GM23338 (cell line): Measurements from ENCODE around the gene SH3PXD2B. TPM values are rescaled to one million over a fixed set of nuclear protein-coding genes. Genes with fewer than 3 reads are reported as not detected.

Experiments used
- ATAC-seq: fragments of 200-7000 bp; cut with Tn5 transposase; 3 replicates; pipeline ENCODE4 v1.9.1; 2020
- DNase-seq: peaks from one replicate; pipeline ENCODE4 v3.0.0-alpha.2; 2015; ENCODE audit warnings: low spot score
- H2AFZ ChIP-seq: fragments of 200-600 bp; sonication (generic); 2 replicates; pipeline ENCODE4 v1.8.0; 2016; ENCODE audit warnings: antibody characterized with exemption, mild to moderate bottlenecking, moderate library complexity
- H3F3A ChIP-seq: fragments of 200-600 bp; sonication (generic); replicated peaks from 2 replicates; pipeline ENCODE4 v1.8.0; 2017; ENCODE audit warnings: antibody characterized with exemption, mixed run types, low read depth
- H3K27ac ChIP-seq: fragments of 200-600 bp; sonication (generic); 2 replicates; pipeline ENCODE4 v1.6.1; 2016; ENCODE audit warnings: low read depth
- H3K27me3 ChIP-seq: fragments of 200-600 bp; sonication (generic); 2 replicates; pipeline ENCODE4 v1.8.0; 2016; ENCODE audit warnings: mild to moderate bottlenecking, mixed run types, moderate library complexity; ENCODE audit not compliant: insufficient read depth
- H3K36me3 ChIP-seq: fragments of 200-600 bp; sonication (generic); 2 replicates; pipeline ENCODE4 v1.8.0; 2016; ENCODE audit warnings: mild to moderate bottlenecking; ENCODE audit not compliant: insufficient read depth
- H3K4me1 ChIP-seq: fragments of 200-600 bp; sonication (generic); 2 replicates; pipeline ENCODE4 v1.8.0; 2016; ENCODE audit warnings: mild to moderate bottlenecking, moderate library complexity; ENCODE audit not compliant: insufficient read depth
- H3K4me2 ChIP-seq: fragments of 200-600 bp; sonication (generic); 2 replicates; pipeline ENCODE4 v1.7.1; 2017; ENCODE audit warnings: mixed run types
- H3K4me3 ChIP-seq: fragments of 200-600 bp; sonication (generic); 2 replicates; pipeline ENCODE4 v1.6.1; 2016; ENCODE audit warnings: mixed run types
- H3K79me2 ChIP-seq: fragments of 200-600 bp; sonication (generic); replicated peaks from 2 replicates; pipeline ENCODE4 v1.8.0; 2017; ENCODE audit warnings: mild to moderate bottlenecking; ENCODE audit not compliant: insufficient read depth
- H3K9me2 ChIP-seq: fragments of 200-600 bp; sonication (generic); 2 replicates; pipeline ENCODE4 v1.8.0; 2017; ENCODE audit not compliant: insufficient read depth
- H4K20me1 ChIP-seq: fragments of 200-600 bp; sonication (generic); replicated peaks from 2 replicates; pipeline ENCODE4 v1.8.0; 2017; ENCODE audit warnings: mild to moderate bottlenecking; ENCODE audit not compliant: insufficient read depth
- H3K27ac Mint-ChIP-seq: 2 replicates; pipeline ENCODE4 v1.8.0; 2020; ENCODE audit warnings: inconsistent platforms, mild to moderate bottlenecking, moderate library complexity, mixed read lengths
- H3K27me3 Mint-ChIP-seq: 3 replicates; pipeline ENCODE4 v1.8.0; 2022; ENCODE audit warnings: low read depth, mild to moderate bottlenecking, moderate library complexity, mixed read lengths, inconsistent platforms; ENCODE audit not compliant: insufficient read depth, poor library complexity
- H3K36me3 Mint-ChIP-seq: 3 replicates; pipeline ENCODE4 v1.8.0; 2021; ENCODE audit warnings: low read depth, mild to moderate bottlenecking, inconsistent platforms, moderate library complexity, mixed read lengths
- H3K4me1 Mint-ChIP-seq: 3 replicates; pipeline ENCODE4 v1.8.0; 2020; ENCODE audit warnings: mild to moderate bottlenecking, inconsistent platforms, mixed read lengths
- H3K4me3 Mint-ChIP-seq: 3 replicates; pipeline ENCODE4 v1.8.0; 2021; ENCODE audit warnings: moderate library complexity, mild to moderate bottlenecking, inconsistent platforms, mixed read lengths
- H3K9me3 Mint-ChIP-seq: 3 replicates; pipeline ENCODE4 v1.8.0; 2020; ENCODE audit warnings: moderate library complexity, mild to moderate bottlenecking, inconsistent platforms, mixed read lengths
- CTCF ChIP-seq, 2 experiments: fragments of 200-600 bp in 1 of 2; sonication (generic) in 1 of 2; conservative IDR thresholded peaks; 2 replicates each; pipeline versions ENCODE4 v1.5.1 to v1.6.1; 2016 to 2017; ENCODE audit warnings: antibody characterized with exemption in 2 of 2, low read depth in 2 of 2, mild to moderate bottlenecking in 2 of 2, moderate library complexity in 1 of 2
- ETS1 ChIP-seq: IDR thresholded peaks from 2 replicates; pipeline ENCODE4 v1.6.1; 2016; ENCODE audit warnings: antibody characterized with exemption
- EZH2 ChIP-seq: fragments of 200-600 bp; sonication (generic); IDR thresholded peaks from one replicate; pipeline ENCODE4 v1.8.0; 2017; ENCODE audit warnings: antibody characterized with exemption, mild to moderate bottlenecking, low read depth; ENCODE audit not compliant: unreplicated experiment
- EZH2phosphoT487 ChIP-seq: fragments of 200-600 bp; sonication (generic); IDR thresholded peaks from one replicate; pipeline ENCODE4 v1.8.1; 2018; ENCODE audit warnings: antibody characterized with exemption; ENCODE audit not compliant: unreplicated experiment
- JUNB ChIP-seq: IDR thresholded peaks from one replicate; pipeline ENCODE4 v1.6.1; 2016; ENCODE audit warnings: antibody characterized with exemption; ENCODE audit not compliant: unreplicated experiment
- POLR2AphosphoS5 ChIP-seq: IDR thresholded peaks from 2 replicates; pipeline ENCODE4 v1.6.1; 2016; ENCODE audit warnings: antibody characterized with exemption, low read depth
- REST ChIP-seq: IDR thresholded peaks from one replicate; pipeline ENCODE4 v1.6.1; 2018; ENCODE audit warnings: antibody characterized with exemption; ENCODE audit not compliant: unreplicated experiment
- ZNF114 ChIP-seq: fragments of 250-450 bp; sonication (Bioruptor Pico); IDR thresholded peaks from 2 replicates; pipeline ENCODE4 v1.5.0; 2020; ENCODE audit warnings: mild to moderate bottlenecking, moderate library complexity
- ZNF331 ChIP-seq: fragments of 250-450 bp; sonication (Bioruptor Pico); IDR thresholded peaks from 2 replicates; pipeline ENCODE4 v1.5.0; 2020; ENCODE audit warnings: low read depth, mild to moderate bottlenecking, moderate library complexity
- polyA plus RNA-seq: library from polyadenylated mRNA; unstranded; fragments of >200 nt; fragmentation: Nextera tagmentation; extraction: Ambion mirVana; gene quantifications from 2 replicates; pipeline ENCODE4 v1.2.1, GENCODE V29; 2016
- total RNA-seq: library from RNA; depleted of rRNA; stranded (reverse); fragments of >200 nt; shearing (Covaris generic); gene quantifications from 2 replicates; pipeline ENCODE4 v1.2.3, GENCODE V29; 2014
- TF ChIP-seq, protein P1 (sequence below): fragments of 250-450 bp; sonication (Bioruptor Pico); IDR thresholded peaks from 2 replicates; pipeline ENCODE4 v1.5.0; 2020; ENCODE audit warnings: mild to moderate bottlenecking, moderate library complexity

Gene SH3PXD2B
- total and polyA plus RNA-seq, 2 experiments from 2014 or later = 40.2 to 52.5 TPM

DNA sequence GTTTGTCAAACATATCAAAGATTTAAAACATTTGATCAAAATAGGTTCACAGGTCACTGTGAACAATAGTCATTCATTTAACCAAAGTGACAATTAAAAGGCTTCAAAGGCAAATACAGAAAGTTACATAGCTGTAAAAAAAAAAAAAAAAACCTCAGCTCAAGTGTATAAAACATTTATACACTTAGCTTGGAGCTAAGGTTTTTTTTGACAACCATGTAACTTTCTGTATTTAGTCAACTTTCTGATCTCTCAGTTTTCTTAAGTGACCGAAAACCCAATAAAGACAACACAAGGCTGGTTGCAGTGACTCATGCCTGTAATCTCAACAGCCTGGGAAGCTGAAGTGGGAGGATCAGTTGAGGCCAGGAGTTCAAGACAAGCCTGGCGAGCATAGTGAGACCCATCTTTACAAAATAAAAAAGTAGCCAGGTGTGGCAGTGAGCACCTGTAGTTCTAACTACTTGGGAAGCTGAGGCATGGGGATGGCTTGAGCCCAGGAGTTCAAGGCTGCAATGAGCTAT lies 154.3 kb downstream of the SH3PXD2B start (continued):
- TF ChIP-seq, protein P1, sequence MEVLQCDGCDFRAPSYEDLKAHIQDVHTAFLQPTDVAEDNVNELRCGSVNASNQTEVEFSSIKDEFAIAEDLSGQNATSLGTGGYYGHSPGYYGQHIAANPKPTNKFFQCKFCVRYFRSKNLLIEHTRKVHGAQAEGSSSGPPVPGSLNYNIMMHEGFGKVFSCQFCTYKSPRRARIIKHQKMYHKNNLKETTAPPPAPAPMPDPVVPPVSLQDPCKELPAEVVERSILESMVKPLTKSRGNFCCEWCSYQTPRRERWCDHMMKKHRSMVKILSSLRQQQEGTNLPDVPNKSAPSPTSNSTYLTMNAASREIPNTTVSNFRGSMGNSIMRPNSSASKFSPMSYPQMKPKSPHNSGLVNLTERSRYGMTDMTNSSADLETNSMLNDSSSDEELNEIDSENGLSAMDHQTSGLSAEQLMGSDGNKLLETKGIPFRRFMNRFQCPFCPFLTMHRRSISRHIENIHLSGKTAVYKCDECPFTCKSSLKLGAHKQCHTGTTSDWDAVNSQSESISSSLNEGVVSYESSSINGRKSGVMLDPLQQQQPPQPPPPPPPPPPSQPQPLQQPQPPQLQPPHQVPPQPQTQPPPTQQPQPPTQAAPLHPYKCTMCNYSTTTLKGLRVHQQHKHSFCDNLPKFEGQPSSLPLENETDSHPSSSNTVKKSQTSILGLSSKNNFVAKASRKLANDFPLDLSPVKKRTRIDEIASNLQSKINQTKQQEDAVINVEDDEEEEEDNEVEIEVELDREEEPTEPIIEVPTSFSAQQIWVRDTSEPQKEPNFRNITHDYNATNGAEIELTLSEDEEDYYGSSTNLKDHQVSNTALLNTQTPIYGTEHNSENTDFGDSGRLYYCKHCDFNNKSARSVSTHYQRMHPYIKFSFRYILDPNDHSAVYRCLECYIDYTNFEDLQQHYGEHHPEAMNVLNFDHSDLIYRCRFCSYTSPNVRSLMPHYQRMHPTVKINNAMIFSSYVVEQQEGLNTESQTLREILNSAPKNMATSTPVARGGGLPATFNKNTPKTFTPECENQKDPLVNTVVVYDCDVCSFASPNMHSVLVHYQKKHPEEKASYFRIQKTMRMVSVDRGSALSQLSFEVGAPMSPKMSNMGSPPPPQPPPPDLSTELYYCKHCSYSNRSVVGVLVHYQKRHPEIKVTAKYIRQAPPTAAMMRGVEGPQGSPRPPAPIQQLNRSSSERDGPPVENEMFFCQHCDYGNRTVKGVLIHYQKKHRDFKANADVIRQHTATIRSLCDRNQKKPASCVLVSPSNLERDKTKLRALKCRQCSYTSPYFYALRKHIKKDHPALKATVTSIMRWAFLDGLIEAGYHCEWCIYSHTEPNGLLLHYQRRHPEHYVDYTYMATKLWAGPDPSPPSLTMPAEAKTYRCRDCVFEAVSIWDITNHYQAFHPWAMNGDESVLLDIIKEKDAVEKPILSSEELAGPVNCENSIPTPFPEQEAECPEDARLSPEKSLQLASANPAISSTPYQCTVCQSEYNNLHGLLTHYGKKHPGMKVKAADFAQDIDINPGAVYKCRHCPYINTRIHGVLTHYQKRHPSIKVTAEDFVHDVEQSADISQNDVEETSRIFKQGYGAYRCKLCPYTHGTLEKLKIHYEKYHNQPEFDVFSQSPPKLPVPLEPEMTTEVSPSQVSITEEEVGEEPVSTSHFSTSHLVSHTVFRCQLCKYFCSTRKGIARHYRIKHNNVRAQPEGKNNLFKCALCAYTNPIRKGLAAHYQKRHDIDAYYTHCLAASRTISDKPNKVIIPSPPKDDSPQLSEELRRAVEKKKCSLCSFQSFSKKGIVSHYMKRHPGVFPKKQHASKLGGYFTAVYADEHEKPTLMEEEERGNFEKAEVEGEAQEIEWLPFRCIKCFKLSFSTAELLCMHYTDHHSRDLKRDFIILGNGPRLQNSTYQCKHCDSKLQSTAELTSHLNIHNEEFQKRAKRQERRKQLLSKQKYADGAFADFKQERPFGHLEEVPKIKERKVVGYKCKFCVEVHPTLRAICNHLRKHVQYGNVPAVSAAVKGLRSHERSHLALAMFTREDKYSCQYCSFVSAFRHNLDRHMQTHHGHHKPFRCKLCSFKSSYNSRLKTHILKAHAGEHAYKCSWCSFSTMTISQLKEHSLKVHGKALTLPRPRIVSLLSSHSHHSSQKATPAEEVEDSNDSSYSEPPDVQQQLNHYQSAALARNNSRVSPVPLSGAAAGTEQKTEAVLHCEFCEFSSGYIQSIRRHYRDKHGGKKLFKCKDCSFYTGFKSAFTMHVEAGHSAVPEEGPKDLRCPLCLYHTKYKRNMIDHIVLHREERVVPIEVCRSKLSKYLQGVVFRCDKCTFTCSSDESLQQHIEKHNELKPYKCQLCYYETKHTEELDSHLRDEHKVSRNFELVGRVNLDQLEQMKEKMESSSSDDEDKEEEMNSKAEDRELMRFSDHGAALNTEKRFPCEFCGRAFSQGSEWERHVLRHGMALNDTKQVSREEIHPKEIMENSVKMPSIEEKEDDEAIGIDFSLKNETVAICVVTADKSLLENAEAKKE (CRISPR knock-in tag) = no peak
- TF ChIP-seq EZH2 (no peak), EZH2phosphoT487 (no peak)

DNA sequence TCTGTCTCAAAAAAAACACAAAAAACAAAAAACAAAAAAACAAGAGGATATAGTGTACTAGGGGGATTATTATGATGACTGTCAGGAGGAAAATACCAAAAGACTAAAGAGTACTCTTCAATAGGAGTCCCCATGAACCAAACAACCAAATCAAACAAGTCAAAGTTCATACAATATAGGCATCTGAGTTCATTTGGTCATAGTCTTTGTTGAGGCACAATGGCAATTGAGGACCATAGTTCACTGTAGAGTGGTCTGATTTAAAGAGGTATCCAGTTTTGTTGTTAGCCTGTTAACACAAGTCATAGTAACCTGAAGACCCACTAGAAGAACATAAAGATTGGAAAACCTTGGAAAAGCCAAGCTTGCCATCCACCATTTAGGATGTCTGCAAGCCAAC lies 159.5 kb downstream of the SH3PXD2B start:
- Mint-ChIP-seq H3K4me3 (no peak overlapping the region), H3K9me3 (no peaks in the 10 kb centered on the region), H3K27ac (no peak overlapping the region), H3K4me1 (peaks cover 5% of the 10 kb centered on the region; the same call in 2 of the 3 replicates), H3K27me3 (peaks cover 4% of the 10 kb centered on the region), H3K36me3 (no peaks in the 10 kb centered on the region)
- ATAC-seq (no peak), DNase-seq (no peak)
- no peak overlapping the region for H3K4me3 ChIP-seq
- H3K4me2 ChIP-seq = no peak overlapping the region
- no peaks in the 10 kb centered on the region for H3K9me2 ChIP-seq
- no peaks in the 10 kb centered on the region for H4K20me1 ChIP-seq
- no peaks in the 10 kb centered on the region for H3K36me3 ChIP-seq
- H3K4me1 ChIP-seq = no peaks in the 10 kb centered on the region
- no peaks in the 10 kb centered on the region for H3K27me3 ChIP-seq
- H2AFZ ChIP-seq = no peak overlapping the region
- H3K79me2 ChIP-seq = no peaks in the 10 kb centered on the region
- H3F3A ChIP-seq = no peaks in the 10 kb centered on the region
- no peak overlapping the region for H3K27ac ChIP-seq
- no peak for TF ChIP-seq POLR2AphosphoS5
- TF ChIP-seq ETS1 = no peak
- TF ChIP-seq ZNF114 (CRISPR knock-in tag) = no peak
- TF ChIP-seq EZH2 = no peak
- no peak for TF ChIP-seq CTCF (conservative IDR thresholded peaks at IDR 0.05; ENCODE audit: low read depth in 2 of 2)
- TF ChIP-seq EZH2phosphoT487 = no peak
- no peak for TF ChIP-seq REST
- TF ChIP-seq JUNB = no peak
- TF ChIP-seq ZNF331 = no peak
